ENCODE results near the gene CYTL1.

- TF ChIP-seq CTCF (IDR thresholded peaks at IDR 0.05; ENCODE audit: low read depth, low read length) (no peak), EZH2phosphoT487 (IDR thresholded peaks at IDR 0.05; ENCODE audit: low read depth) (no peak)
These were observed 20.5 kb upstream of the CYTL1 start for GRCh38 chr4:5039800-5040199.

Data from OCI-LY3 (cell line).